C4-2B (cell line): ENCODE data around the gene MYPOP.

Experiments
- ZFX ChIP-seq: fragments of 450-650 bp; IDR thresholded peaks from 2 replicates; pipeline ENCODE4 v1.6.1; 2017
- TF ChIP-seq, protein P1 (sequence below): fragments of 450-650 bp; conservative IDR thresholded peaks from 2 replicates; pipeline ENCODE4 v1.5.1; 2017; ENCODE audit warnings: mild to moderate bottlenecking

DNA sequence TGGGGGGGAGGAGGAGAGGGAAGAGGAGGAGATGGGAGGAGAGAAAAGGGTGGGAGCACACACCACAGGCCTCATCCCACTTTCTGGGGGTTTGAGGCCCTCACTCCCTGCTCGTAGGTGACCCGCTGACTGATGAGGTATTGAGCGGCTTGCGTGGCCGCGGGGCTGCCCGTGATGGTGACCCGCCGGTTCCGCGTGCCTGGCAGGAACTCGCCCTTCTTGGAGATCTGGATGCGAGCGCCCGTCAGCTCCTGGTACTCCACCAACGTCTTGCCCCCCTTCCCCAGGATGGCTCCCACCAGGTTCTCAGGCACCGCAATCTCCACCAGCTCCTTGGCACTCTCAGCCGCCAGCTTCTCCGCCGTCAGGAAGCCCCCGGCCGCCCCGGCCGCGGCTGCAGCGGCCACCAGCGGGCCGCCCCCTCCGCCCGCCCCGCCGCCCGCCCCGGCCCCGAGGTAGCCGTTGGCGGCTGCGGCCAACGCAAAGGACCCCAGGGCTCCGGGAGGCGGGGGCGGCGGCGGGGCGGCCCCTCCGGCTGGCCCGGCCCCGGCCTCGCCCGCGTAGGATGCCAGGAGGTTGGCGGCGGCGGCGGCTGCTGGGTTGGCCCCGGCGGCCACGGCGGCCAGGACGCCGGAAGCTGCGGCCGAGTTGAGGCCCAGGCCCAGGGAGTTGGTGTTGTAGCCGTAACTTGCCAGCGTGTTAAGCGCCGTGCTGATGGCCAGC lies 37.5 kb upstream of the MYPOP start:
- TF ChIP-seq, protein P1, sequence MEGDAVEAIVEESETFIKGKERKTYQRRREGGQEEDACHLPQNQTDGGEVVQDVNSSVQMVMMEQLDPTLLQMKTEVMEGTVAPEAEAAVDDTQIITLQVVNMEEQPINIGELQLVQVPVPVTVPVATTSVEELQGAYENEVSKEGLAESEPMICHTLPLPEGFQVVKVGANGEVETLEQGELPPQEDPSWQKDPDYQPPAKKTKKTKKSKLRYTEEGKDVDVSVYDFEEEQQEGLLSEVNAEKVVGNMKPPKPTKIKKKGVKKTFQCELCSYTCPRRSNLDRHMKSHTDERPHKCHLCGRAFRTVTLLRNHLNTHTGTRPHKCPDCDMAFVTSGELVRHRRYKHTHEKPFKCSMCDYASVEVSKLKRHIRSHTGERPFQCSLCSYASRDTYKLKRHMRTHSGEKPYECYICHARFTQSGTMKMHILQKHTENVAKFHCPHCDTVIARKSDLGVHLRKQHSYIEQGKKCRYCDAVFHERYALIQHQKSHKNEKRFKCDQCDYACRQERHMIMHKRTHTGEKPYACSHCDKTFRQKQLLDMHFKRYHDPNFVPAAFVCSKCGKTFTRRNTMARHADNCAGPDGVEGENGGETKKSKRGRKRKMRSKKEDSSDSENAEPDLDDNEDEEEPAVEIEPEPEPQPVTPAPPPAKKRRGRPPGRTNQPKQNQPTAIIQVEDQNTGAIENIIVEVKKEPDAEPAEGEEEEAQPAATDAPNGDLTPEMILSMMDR = no peak
- TF ChIP-seq ZFX = no peak
